ENCODE measurements around the gene MSANTD7.
A peak's percentile ranks its signal among the peaks of the same experiment; 100 is the strongest.

GRCh38 chr10:14838582-14839304 is 637 bp downstream of the MSANTD7 start:
- TF ChIP-seq POLR2A (IDR thresholded peaks at IDR 0.05; ENCODE audit: insufficient read depth in 1 of 2, low read depth in 2 of 2, low read length in 2 of 2) (peak in 1 of 2 experiments; percentile 42; a peak in 1 of 4 replicates), ZNF724P (CRISPR knock-in tag; IDR thresholded peaks at IDR 0.05; ENCODE audit: borderline replicate concordance) (no peak)
